Measurements from ENCODE around the gene ASPSCR1. TPM values are rescaled to one million over a fixed set of nuclear protein-coding genes. Genes with fewer than 3 reads are reported as not detected.

ASPSCR1 gene
- total and polyA plus RNA-seq, 10 of the 15 experiments (the other 5 are each of a cell fraction or from before 2014, with no cell fraction given): 1.5 to 48.4 (median 25.4) TPM

- no peak for TF ChIP-seq POLR2AphosphoS5 (IDR thresholded peaks at IDR 0.05; ENCODE audit: low read length)
- no peak for TF ChIP-seq KLF5 (IDR thresholded peaks at IDR 0.05; ENCODE audit: partially characterized antibody)
- TF ChIP-seq CHD1 (IDR thresholded peaks at IDR 0.05; ENCODE audit: low read depth, low read length): no peak
- TF ChIP-seq MEF2B (IDR thresholded peaks at IDR 0.05; ENCODE audit: partially characterized antibody, poor library complexity, severe bottlenecking): peak; percentile 66
- 0 out of 2 replicates have a peak, but pooled peaks have one; percentile 19 for TF ChIP-seq TCF3 (IDR thresholded peaks at IDR 0.05; ENCODE audit: borderline replicate concordance, insufficient read depth, low read depth, low read length)
- no peak for TF ChIP-seq SP1 (IDR thresholded peaks at IDR 0.05; ENCODE audit: low read depth, low read length)
- TF ChIP-seq RUNX3 (IDR thresholded peaks at IDR 0.05; ENCODE audit: low read length): no peak
- no peak for TF ChIP-seq ZBTB33 (IDR thresholded peaks at IDR 0.05)
- no peak; the same call in 1 of the 2 replicates for TF ChIP-seq NBN (IDR thresholded peaks at IDR 0.05)
- TF ChIP-seq HCFC1 (IDR thresholded peaks at IDR 0.05; ENCODE audit: low read length): no peak
- no peak for TF ChIP-seq POLR2AphosphoS2 (IDR thresholded peaks at IDR 0.05; ENCODE audit: low read depth, low read length)
- TF ChIP-seq PBX3 (IDR thresholded peaks at IDR 0.05; ENCODE audit: insufficient replicate concordance, low read depth, low read length): no peak
- TF ChIP-seq TCF12 (IDR thresholded peaks at IDR 0.05; ENCODE audit: low read depth, low read length): no peak
- TF ChIP-seq ZZZ3 (IDR thresholded peaks at IDR 0.05; ENCODE audit: control insufficient read depth, insufficient read length, low read depth): no peak
- no peak for TF ChIP-seq SKIL (IDR thresholded peaks at IDR 0.05; ENCODE audit: low read depth, poor library complexity, severe bottlenecking)
- peak; percentile 91 for TF ChIP-seq RAD51 (IDR thresholded peaks at IDR 0.05)
- no peak for TF ChIP-seq NFIC (IDR thresholded peaks at IDR 0.05; ENCODE audit: low read depth, low read length)
- TF ChIP-seq MYC (IDR thresholded peaks at IDR 0.05; ENCODE audit: insufficient read depth, insufficient read length, insufficient replicate concordance, low read length, severe bottlenecking): no peak
- no peak for TF ChIP-seq TARDBP (IDR thresholded peaks at IDR 0.05; ENCODE audit: borderline replicate concordance)
- TF ChIP-seq SPI1 (IDR thresholded peaks at IDR 0.05; ENCODE audit: borderline replicate concordance, insufficient read depth, low read depth, low read length): no peak
- no peak for TF ChIP-seq ETV6 (conservative IDR thresholded peaks at IDR 0.05 in 1 of 2, IDR thresholded peaks at IDR 0.05 in 1 of 2; ENCODE audit: borderline replicate concordance in 1 of 2, low read depth in 1 of 2)
- no peak for TF ChIP-seq ATF7 (IDR thresholded peaks at IDR 0.05; ENCODE audit: low read depth)
- no peak for TF ChIP-seq SIN3A (IDR thresholded peaks at IDR 0.05; ENCODE audit: low read depth, low read length)
- TF ChIP-seq POU2F2 (IDR thresholded peaks at IDR 0.05; ENCODE audit: borderline replicate concordance, low read depth, low read length): no peak
- no peak for TF ChIP-seq HDAC6 (IDR thresholded peaks at IDR 0.05; ENCODE audit: unreplicated experiment)
- TF ChIP-seq RAD21 (IDR thresholded peaks at IDR 0.05; ENCODE audit: insufficient read depth, low read depth, low read length): no peak
- TF ChIP-seq NR2F1 (conservative IDR thresholded peaks at IDR 0.05): peak; percentile 87
These were observed 9.7 kb upstream of the ASPSCR1 start (continued) for GRCh38 chr17:81967533-81968395.
